Prostate gland (tissue), 2 donors: ENCODE data around the gene PAPSS2. TPM values are rescaled to one million over a fixed set of nuclear protein-coding genes. Genes with fewer than 3 reads are reported as not detected.
A peak's percentile ranks its signal among the peaks of the same experiment; 100 is the strongest.
"Not testable (repeated sequence)": the region's sequence is repeated elsewhere in the genome, so short reads cannot be mapped to it uniquely, and the experiment has no call there.

Source experiments
- DNase-seq: peaks from one replicate; pipeline ENCODE4 v3.0.0-alpha.2; 2019; ENCODE audit warnings: low spot score
- H3K27ac ChIP-seq, 2 donors: fragments of 200-600 bp; sonication (generic); 2 replicates each; pipeline ENCODE4 v1.5.1; 2017 to 2019
- H3K27me3 ChIP-seq: fragments of 200-600 bp; sonication (generic); replicated peaks from 2 replicates; pipeline ENCODE4 v1.5.1; 2019; ENCODE audit not compliant: insufficient read depth
- H3K36me3 ChIP-seq, 2 donors: fragments of 200-600 bp; sonication (generic); 1 replicate in 1 of 2; 2 replicates in 1 of 2; pipeline versions ENCODE4 v1.5.1 to v1.8.1; 2017 to 2019
- H3K4me1 ChIP-seq: fragments of 200-600 bp; sonication (generic); replicated peaks from 2 replicates; pipeline ENCODE4 v1.5.1; 2019
- H3K4me3 ChIP-seq, 2 donors: fragments of 200-600 bp; sonication (generic); 2 replicates each; pipeline ENCODE4 v1.5.1; 2017 to 2019
- H3K9me3 ChIP-seq: fragments of 200-600 bp; sonication (generic); 2 replicates; pipeline ENCODE4 v1.5.1; 2017
- CTCF ChIP-seq, 4 experiments: fragments of 200-600 bp in 2 of 4; fragments of 450-650 bp in 2 of 4; sonication (generic) in 2 of 4; IDR thresholded peaks; 1 replicate in 3 of 4; 2 replicates in 1 of 4; pipeline ENCODE4 v1.5.1; 2016 to 2019; ENCODE audit warnings: antibody characterized with exemption in 4 of 4, mild to moderate bottlenecking in 2 of 4, moderate library complexity in 2 of 4
- POLR2A ChIP-seq: fragments of 450-650 bp; IDR thresholded peaks from one replicate; pipeline ENCODE4 v1.6.1; 2016; ENCODE audit warnings: antibody characterized with exemption, mild to moderate bottlenecking
- POLR2AphosphoS5 ChIP-seq: sonication (generic); formaldehyde crosslinking; IDR thresholded peaks from one replicate; pipeline ENCODE4 v1.6.1; 2017; ENCODE audit warnings: antibody characterized with exemption
- WGBS: methylation state at CpG from one replicate; pipeline ENCODE4 v1.1.5; 2018; 5-methylcytosine and 5-hydroxymethylcytosine counted together
- intact Hi-C: fragments of 100-400 bp; cut with DNase I; formaldehyde crosslinking; loops from one replicate; pipeline ENCODE4 v1.14.2; 2022
- total RNA-seq, 2 donors: library from RNA; depleted of rRNA; stranded (reverse); fragments of >200 nt; gene quantifications; one replicate each; pipeline ENCODE4 v1.1.0, GENCODE V29; 2016

The PAPSS2 gene
- total RNA-seq, 2 donors from 2014 or later = 5.5 to 9.0 TPM

- no peaks in the 10 kb centered on the region for H3K9me3 ChIP-seq
- no peaks in the 10 kb centered on the region for H3K36me3 ChIP-seq
- H3K4me3 ChIP-seq = no peak overlapping the region
- no peaks in the 10 kb centered on the region for H3K4me1 ChIP-seq
- intact Hi-C loops = no loop called here
- H3K27ac ChIP-seq = no peak overlapping the region
- TF ChIP-seq CTCF (IDR thresholded peaks at IDR 0.05) (no peak), POLR2A (no peak), POLR2AphosphoS5 (no peak)
- 89% methylated on average over 1 of the region's 1 CpG for WGBS
- no peak for DNase-seq
- no peaks in the 10 kb centered on the region for H3K27me3 ChIP-seq
Measured at GRCh38 chr10:87617503-87617902, 42.2 kb upstream of the PAPSS2 start.

DNA sequence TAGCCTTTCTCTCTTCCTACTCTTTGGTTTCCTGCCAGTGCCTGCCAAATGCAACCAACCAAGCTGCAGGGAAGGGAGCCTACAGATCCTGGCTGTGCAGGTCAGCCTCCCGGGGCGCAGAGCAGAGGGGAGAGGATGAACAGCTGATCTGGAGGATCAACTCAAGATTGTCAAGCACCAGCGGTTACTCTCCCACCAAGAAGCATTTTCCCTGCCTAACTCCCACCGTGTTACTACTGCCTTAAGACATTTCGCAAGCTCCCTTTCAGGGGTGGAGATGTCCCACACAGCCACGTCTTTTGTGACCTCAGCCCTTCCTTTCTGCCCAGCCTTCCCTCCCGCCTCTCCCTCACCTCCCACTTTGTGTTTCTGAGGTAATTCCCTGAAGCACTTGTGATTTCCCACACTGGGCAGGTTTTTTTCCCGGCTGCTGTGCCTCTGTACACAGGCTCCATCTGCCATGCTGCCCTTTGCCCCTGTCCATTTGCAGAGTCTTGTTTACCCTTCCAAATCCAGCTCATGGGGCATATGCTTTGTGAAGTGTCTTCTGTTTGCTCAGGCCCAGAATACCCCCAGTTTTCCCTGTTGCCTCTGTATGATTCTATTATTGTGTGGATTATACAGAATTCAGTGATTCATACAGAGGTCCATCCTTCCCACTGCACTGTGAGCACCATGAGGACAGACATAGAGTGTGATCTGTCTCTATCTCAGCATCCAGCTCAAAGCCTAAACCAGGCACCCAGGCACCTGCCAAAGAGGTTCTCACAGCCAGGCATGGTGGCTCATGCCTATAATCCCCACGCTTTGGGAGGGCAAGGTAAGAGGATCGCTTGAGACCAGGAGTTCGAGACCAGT is 40.9 kb upstream of the PAPSS2 start:
- no peak for DNase-seq

DNA sequence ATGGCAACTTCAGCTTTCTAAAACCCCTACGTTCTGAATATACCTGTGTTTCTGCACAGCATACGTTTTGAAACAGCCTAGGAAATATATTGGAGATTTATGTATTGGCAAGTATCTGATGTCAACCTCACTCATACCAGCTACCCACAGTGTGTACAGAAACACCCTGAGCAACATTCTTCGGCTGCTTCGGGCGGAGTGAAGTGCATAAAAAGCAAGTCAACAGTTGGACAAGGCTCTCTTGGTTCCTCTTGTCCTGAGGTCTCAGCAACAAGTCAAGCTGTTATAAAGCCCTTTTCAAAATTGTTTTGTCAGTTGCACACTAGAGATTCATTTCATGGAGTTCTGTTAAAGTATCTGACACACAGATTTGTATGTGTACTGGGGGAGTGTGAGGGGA is 40.0 kb upstream of the PAPSS2 start:
- intact Hi-C loops = no loop called here
- peak; percentile 7 for DNase-seq
- WGBS = 38% methylated on average over 5 of the region's 5 CpGs
- Histone ChIP-seq H3K27me3 (no peaks in the 10 kb centered on the region), H3K27ac (no peak overlapping the region), H3K4me1 (no peaks in the 10 kb centered on the region), H3K4me3 (no peak overlapping the region), H3K36me3 (no peaks in the 10 kb centered on the region), H3K9me3 (no peaks in the 10 kb centered on the region)
- TF ChIP-seq POLR2AphosphoS5 (no peak), POLR2A (no peak), CTCF (IDR thresholded peaks at IDR 0.05) (no peak)

More for the DNA sequence above, 40.9 kb upstream of the PAPSS2 start:
- no peak overlapping the region for H3K4me3 ChIP-seq
- H3K9me3 ChIP-seq = no peaks in the 10 kb centered on the region
- no peak overlapping the region for H3K27ac ChIP-seq
- TF ChIP-seq POLR2A (no peak), POLR2AphosphoS5 (no peak), CTCF (IDR thresholded peaks at IDR 0.05) (no peak)
- no peaks in the 10 kb centered on the region for H3K36me3 ChIP-seq
- no peaks in the 10 kb centered on the region for H3K4me1 ChIP-seq
- no peaks in the 10 kb centered on the region for H3K27me3 ChIP-seq
- intact Hi-C loops = no loop called here
- WGBS = 80% methylated on average over 11 of the region's 11 CpGs

- intact Hi-C loops, DNase-seq, H3K27me3 ChIP-seq, H3K4me1 ChIP-seq, H3K27ac ChIP-seq, H3K36me3 ChIP-seq, H3K9me3 ChIP-seq, H3K4me3 ChIP-seq: not testable (repeated sequence)
Measured at GRCh38 chr10:87621440-87621839, 38.2 kb upstream of the PAPSS2 start.

DNA sequence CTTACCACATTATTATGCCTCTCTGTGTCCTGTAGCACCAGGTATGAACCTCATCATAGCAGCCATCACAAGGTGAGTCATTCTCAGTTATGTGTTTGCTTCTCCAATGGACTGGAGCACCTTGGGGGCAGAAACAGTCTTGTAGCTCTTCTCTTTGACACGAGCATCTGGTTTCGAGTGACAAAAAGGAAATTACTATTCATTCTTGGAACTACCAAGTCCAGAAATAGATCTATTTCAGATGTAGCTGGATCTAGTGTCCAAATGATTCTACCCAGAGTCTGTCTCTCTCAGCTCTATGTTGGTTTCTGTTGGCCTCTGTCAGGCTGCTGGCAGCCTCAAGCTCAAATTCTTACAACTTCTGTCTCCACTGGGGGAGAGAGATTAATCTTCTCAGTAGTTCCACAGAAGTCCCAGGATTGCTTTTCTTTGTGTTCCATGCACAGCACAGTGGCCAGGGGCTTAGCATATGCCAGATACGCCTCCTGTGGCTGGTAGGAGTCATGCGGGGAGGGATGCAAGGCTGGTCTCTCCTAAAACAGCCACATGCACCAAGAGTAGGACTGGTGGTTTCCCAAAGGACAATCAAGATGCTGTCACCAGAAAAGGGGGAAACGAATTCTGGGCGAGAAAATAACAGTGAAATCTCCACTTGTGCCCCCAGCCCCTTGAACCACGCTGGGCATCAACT is 37.2 kb upstream of the PAPSS2 start:
- no peaks in the 10 kb centered on the region for H3K9me3 ChIP-seq
- no peak overlapping the region for H3K27ac ChIP-seq
- H3K36me3 ChIP-seq = no peaks in the 10 kb centered on the region
- no peaks in the 10 kb centered on the region for H3K27me3 ChIP-seq
- intact Hi-C loops = no loop called here
- TF ChIP-seq POLR2AphosphoS5 (no peak), POLR2A (no peak), CTCF (IDR thresholded peaks at IDR 0.05) (no peak)
- H3K4me3 ChIP-seq = no peak overlapping the region
- H3K4me1 ChIP-seq = no peaks in the 10 kb centered on the region
- WGBS = 87% methylated on average over 7 of the region's 7 CpGs
- no peak for DNase-seq
